Colon (tissue), 2 donors: Measurements from ENCODE around the gene TMX2.
"Not testable (repeated sequence)": the region's sequence is repeated elsewhere in the genome, so short reads cannot be mapped to it uniquely, and the experiment has no call there.

ENCODE experiments used
- FAIRE-seq: peaks from 2 replicates; lab custom pipeline; 2012; peaks lifted over from hg19 to GRCh38; lab: Jason Lieb, UNC
- donor health status: control.
- donor health status: control.

TMX2 gene, protein sequence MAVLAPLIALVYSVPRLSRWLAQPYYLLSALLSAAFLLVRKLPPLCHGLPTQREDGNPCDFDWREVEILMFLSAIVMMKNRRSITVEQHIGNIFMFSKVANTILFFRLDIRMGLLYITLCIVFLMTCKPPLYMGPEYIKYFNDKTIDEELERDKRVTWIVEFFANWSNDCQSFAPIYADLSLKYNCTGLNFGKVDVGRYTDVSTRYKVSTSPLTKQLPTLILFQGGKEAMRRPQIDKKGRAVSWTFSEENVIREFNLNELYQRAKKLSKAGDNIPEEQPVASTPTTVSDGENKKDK

GRCh38 chr11:57712256-57713150, at the start of gene TMX2:
TSS of gene TMX2 (plus strand) at chr11:57712593. CDS start at chr11:57712619, 26 bp downstream.
- FAIRE-seq, result peak; percentile 98

- FAIRE-seq, result no peak
Observed at GRCh38 chr11:57662893-57663292, 49.5 kb upstream of the TMX2 start.

- no peak for FAIRE-seq
Observed at GRCh38 chr11:57663975-57664374, 48.4 kb upstream of the TMX2 start.

DNA sequence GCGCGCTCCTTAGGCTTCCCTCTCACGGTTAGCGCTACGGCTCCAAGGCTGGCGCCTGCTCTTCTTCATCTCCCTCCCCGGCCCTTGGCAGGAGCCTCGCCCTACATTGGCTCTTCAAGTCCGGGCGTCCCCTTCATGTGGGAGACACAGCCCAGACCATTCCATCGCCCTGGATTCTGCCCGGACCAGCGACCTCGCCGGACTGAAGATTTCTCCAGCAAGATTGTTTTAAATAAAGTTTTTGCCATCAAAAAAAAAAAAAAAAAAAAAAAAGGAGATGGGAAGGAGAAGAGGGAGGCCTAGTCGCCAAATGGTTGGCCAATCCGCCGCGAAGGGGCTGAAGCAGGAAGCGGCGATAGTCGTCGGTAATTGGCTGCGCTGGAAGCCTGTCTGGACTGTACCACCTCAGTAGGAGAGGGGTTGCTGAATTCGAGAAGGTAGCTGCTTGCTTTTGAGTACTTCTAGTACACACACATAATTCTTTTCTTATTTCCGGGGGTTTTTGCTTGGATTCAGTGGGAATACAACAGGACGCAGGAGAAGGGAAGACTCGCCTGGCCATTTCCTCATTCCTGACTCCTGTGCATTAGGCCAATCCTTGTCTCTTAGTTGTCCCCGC, 45.2 kb upstream of the TMX2 start:
- FAIRE-seq, result peak; percentile 92

GRCh38 chr11:57667736-57668433, 44.5 kb upstream of the TMX2 start, which contains the start of gene ZDHHC5:
TSS of gene ZDHHC5 (plus strand) at chr11:57668114. CDS start at chr11:57673091, 4,977 bp downstream.
- FAIRE-seq, result no peak

GRCh38 chr11:57668434-57668782, 44.0 kb upstream of the TMX2 start:
- no peak for FAIRE-seq

DNA sequence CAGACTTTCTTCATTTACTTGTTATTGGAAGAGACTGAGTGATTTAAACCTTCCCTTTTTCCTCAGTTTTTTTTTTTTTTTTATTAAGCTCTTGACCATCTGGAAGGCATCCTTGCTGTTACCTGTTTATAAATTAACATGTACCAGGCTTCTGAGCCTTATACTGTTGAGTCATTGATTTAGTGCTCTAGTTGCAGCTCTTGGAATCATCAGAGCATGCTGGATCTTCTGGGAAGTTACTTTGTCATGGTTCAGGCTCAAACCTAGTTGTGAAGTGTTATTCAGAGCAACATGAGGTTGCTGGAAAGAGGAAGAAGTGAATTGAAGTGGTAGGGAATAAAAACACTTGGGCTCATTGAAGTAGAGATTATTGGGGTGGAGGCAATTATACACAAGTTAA, 38.1 kb upstream of the TMX2 start:
- FAIRE-seq, result no peak

DNA sequence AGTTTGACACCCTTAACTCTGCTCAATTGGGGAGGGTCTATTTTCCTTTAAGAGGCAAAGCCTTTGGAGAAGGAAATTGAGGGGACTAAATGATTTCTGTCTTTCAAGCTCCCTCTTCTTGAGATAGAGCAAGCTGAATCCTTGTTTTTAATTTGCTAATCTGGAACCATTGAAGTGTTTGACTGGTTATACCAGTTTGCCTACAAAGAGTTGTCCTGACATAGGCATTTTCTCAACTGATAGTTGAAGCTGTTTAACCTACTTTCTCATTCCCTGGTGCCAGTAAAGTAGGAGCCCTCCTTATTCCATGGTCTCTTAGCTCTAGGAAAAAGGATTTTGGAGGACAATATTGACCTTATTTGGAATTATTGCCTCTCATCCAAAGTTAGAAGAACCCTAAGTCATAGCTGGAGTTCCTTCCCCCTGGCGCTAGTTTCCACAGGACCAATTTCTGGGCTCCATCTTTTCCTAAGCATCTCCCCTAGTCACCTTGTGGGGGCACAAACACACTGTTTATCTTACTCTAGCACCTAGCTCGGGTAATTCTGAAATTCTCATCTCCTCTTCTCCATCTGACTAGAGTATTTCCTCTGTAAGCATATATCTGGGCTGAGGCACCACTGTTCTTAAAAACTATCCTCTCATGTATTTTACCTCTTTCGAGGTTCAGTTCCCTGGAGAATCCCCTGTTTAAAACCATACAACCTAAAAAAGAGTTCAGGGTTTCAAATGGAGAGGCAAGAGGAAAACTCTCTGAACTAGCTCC, 37.0 kb upstream of the TMX2 start:
- FAIRE-seq, result no peak

- no peak for FAIRE-seq
Observed at GRCh38 chr11:57679396-57679795, 33.0 kb upstream of the TMX2 start.

- no peak for FAIRE-seq
Observed at GRCh38 chr11:57680552-57680874, 31.9 kb upstream of the TMX2 start.

DNA sequence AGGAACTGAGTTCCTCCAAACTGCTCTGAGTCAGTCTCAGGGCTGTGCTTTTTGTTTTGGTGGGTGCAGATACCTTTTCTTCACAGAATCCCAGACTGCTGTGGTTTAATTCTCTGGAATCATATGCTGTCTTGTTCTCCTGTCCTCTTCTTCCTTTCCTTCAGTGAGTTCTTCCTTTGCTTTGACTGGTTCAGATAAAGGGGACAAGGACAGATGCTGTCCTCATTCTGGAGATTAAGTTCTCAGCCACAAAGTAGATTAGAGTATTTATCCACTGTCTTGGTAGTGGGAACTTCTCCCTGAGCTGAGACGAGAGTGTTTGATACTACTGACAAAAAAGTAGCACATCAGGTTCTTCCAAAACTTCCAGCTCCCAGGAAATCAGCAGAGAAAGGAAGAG, 31.2 kb upstream of the TMX2 start:
- no peak for FAIRE-seq

- FAIRE-seq, result not testable (repeated sequence)
Observed at GRCh38 chr11:57690474-57690873, 21.9 kb upstream of the TMX2 start.

DNA sequence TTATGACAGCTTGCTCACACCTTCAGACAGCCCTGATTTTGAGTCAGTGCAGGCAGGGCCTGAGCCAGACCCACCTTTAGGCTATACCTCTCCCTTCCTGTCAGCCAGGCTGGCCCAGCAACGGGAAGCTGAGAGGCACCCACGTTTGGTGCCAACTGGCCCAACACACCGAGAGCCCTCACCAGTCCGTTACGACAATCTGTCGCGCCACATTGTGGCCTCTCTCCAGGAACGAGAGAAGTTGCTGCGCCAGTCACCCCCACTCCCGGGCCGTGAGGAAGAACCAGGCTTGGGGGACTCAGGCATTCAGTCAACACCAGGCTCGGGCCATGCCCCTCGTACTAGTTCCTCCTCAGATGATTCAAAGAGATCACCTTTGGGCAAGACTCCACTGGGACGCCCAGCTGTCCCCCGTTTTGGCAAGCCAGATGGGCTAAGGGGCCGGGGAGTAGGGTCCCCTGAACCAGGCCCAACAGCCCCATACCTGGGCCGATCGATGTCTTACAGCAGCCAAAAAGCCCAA, 13.5 kb upstream of the TMX2 start:
- no peak for FAIRE-seq

GRCh38 chr11:57699813-57700212, 12.6 kb upstream of the TMX2 start:
- FAIRE-seq, result no peak

DNA sequence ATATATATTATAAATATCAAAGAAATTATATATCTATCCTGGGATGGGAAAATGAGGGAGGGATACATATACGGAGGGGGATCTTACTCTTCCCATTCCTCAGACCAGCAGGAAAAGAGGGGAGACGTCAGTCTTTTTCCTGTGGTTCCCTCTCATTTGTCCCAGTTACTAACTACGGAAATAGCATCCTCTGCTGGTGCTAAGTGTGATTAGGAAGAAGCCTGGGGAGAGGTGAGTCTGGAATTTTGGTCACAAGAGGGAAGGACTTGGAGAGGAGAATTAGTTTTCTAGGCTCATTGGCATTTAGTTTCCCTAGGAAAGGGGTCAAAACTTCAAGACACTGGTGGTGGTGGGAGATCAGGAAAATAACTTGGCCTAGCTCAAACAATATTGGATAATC, 12.0 kb upstream of the TMX2 start:
- no peak for FAIRE-seq

DNA sequence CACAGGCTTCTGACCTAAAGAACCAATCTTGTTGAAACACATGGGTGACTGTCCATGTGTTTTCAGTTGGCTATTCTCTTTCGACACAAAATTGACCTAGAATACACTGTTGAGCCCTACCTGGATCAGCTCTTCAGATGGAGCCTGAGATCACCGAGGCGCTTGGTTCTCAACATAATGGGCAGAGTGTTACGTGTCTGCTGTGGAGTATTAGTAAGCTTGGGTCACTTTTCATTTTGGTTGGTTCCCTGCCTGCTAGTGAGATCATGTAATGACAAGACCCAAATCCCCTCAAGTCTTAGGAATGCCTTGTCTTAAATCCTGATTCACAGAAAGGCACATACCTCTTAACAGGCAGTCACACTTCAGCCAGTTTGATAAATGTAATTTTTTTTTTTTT, 9.1 kb upstream of the TMX2 start:
- no peak for FAIRE-seq

DNA sequence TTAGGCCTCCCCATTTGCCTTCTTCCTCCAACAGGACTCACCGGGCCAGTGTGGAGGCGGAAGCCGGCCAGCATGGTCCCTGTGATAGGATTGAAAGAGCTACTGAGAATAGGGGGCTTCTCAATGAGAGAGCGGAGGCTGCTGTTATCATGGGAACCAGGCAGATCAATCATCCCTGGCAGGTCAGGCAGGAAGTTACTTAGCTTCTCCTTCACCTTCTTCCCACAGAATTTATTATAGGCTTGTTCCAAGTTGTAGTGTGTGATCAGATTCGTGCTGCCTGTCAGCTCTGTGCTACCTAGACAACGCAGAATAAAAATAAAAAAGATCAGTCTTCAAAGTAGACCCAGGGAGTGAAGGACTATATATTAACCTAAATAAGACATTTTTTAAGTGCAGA, 7.5 kb upstream of the TMX2 start:
- no peak for FAIRE-seq

DNA sequence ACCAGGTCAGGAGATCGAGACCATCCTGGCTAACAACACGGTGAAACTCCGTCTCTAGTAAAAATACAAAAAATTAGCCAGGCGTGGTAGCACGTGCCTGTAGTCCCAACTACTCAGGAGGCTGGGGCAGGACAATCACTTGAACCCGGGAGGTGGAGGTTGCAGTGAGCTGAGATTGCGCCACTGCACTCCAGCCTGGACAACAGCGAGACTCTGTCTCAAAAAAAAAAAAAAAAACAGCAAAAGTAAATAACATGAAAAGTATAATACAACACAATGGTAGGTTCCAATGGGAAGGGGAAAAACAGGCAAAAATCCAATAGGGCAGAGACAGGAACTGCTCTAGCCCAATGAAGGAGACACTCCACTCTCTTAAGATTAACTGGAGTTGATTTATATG, 7.0 kb upstream of the TMX2 start:
- FAIRE-seq, result not testable (repeated sequence)

GRCh38 chr11:57709802-57710367, 2.5 kb upstream of the TMX2 start:
- no peak for FAIRE-seq

GRCh38 chr11:57711414-57712255, 758 bp upstream of the TMX2 start, which contains the start of gene MED19:
TSS of gene MED19 (minus strand) at chr11:57712215. CDS start at chr11:57712179, 36 bp downstream.
- no peak for FAIRE-seq
